ENCODE measurements around the gene STOML1. TPM values are rescaled to one million over a fixed set of nuclear protein-coding genes. Genes with fewer than 3 reads are reported as not detected.

The STOML1 gene
- polyA plus RNA-seq, 1 donor from 2014 or later: 49.5 TPM

DNA sequence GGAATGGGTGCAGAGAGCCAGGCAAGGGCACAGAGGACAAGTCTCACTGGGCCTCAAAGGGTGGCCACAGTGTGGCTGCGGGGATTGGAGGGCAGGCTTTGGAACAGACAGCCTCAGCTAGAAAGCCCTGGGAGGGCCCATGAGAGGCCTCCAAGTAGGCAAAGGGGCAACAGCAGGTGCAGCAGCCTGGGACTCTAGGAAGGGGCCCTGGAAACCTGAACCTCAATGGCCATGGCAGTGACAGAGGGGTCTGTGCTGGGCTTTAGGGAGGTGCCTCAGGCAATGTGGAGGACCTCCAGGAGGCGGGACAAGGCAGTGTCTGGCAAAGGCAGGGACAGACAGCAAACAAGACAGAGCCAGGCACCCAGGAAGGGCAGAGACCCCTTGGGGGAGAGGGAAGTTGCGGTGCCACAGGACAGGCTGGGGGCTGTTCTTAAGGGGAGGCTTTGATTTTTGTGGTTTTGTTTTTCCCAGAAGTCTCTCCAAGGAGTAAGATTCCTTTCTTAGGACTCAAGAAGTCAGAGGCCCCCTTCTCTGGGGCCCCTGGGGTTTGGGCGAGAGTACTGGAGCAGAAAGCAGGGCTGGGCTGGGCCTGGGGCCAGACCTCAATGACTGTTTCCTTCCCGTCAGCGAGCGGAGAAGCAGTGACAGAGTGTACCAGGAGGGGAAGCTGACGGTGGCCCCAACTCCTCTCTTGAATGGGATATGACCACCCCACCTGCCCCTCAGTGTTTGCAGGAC lies 9.7 kb downstream of the STOML1 start:
- no peak overlapping the region for H3K4me2 ChIP-seq (ENCODE audit: low read length)
- no peaks in the 10 kb centered on the region for H3K79me2 ChIP-seq (replicated peaks; ENCODE audit: insufficient read depth, low read length)
- H4K20me1 ChIP-seq (ENCODE audit: insufficient read depth): no peaks in the 10 kb centered on the region
- H2AFZ ChIP-seq (ENCODE audit: low read depth, low read length): no peak overlapping the region
- no peaks in the 10 kb centered on the region for H3K9me3 ChIP-seq (ENCODE audit: low read length)
- no peak overlapping the region for H3K9ac ChIP-seq (ENCODE audit: low read length)
- TF ChIP-seq EZH2 (IDR thresholded peaks at IDR 0.05; ENCODE audit: borderline replicate concordance, insufficient read depth, low read length, poor library complexity, severe bottlenecking): no peak
- TF ChIP-seq MXI1 (conservative IDR thresholded peaks at IDR 0.05; ENCODE audit: poor library complexity, severe bottlenecking): no peak
- no peak for TF ChIP-seq SMC3 (conservative IDR thresholded peaks at IDR 0.05; ENCODE audit: poor library complexity)
- no peak for TF ChIP-seq POLR2AphosphoS5 (IDR thresholded peaks at IDR 0.05)
- no peak for TF ChIP-seq TAF1 (IDR thresholded peaks at IDR 0.05; ENCODE audit: low read depth)
- TF ChIP-seq REST (IDR thresholded peaks at IDR 0.05; ENCODE audit: borderline replicate concordance): no peak
- TF ChIP-seq CTCF (IDR thresholded peaks at IDR 0.05; ENCODE audit: poor library complexity, severe bottlenecking): no peak
- no peak for TF ChIP-seq RAD21 (conservative IDR thresholded peaks at IDR 0.05)
- no peak for TF ChIP-seq EP300 (conservative IDR thresholded peaks at IDR 0.05; ENCODE audit: poor library complexity, severe bottlenecking)
- H3K9me2 ChIP-seq (ENCODE audit: insufficient read depth, low read length): no peaks in the 10 kb centered on the region
- H3K27me3 ChIP-seq (ENCODE audit: insufficient read depth, low read depth, low read length): no peaks in the 10 kb centered on the region
- H3F3A ChIP-seq (ENCODE audit: insufficient read depth, low read length, poor library complexity, severe bottlenecking): no peaks in the 10 kb centered on the region
- no peak overlapping the region for H3K4me3 ChIP-seq (ENCODE audit: low read length)
- no peak overlapping the region for H3K27ac ChIP-seq (ENCODE audit: low read length)
- H3K36me3 ChIP-seq (ENCODE audit: insufficient read depth, low read length): no peaks in the 10 kb centered on the region

DNA sequence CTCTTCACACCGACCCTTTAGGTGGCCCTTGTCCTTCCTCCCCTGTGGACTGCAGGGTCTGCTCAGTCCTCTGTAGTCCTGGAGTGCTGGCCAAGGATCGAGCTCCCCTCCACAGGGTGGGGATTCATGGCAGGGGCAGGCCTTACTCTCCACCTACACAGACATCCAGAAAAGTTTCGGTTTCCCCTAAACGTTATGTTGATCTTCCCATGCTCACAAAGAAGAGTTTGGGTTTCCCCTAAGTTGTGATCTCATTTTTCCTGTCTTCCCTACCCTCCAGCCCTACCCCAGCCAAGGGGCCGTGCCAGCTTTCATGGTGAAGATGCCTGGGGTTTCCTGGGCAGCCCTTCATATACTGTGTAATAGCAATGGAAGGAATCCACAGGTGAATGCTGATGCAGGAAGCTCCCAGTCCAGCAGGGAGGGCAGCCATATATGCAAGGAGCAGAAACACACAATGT lies 10.3 kb downstream of the STOML1 start:
- H3K4me2 ChIP-seq (ENCODE audit: low read length): no peak overlapping the region
- no peak overlapping the region for H2AFZ ChIP-seq (ENCODE audit: low read depth, low read length)

More for the DNA sequence above, 10.3 kb downstream of the STOML1 start:
- no peaks in the 10 kb centered on the region for H3K9me2 ChIP-seq (ENCODE audit: insufficient read depth, low read length)
- no peaks in the 10 kb centered on the region for H3K27me3 ChIP-seq (ENCODE audit: insufficient read depth, low read depth, low read length)
- no peaks in the 10 kb centered on the region for H3K9me3 ChIP-seq (ENCODE audit: low read length)
- no peaks in the 10 kb centered on the region for H3F3A ChIP-seq (ENCODE audit: insufficient read depth, low read length, poor library complexity, severe bottlenecking)
- no peaks in the 10 kb centered on the region for H3K79me2 ChIP-seq (replicated peaks; ENCODE audit: insufficient read depth, low read length)
- H3K27ac ChIP-seq (ENCODE audit: low read length): no peak overlapping the region
- no peaks in the 10 kb centered on the region for H4K20me1 ChIP-seq (ENCODE audit: insufficient read depth)
- TF ChIP-seq TAF1 (IDR thresholded peaks at IDR 0.05; ENCODE audit: low read depth) (no peak), RAD21 (conservative IDR thresholded peaks at IDR 0.05) (no peak), EZH2 (IDR thresholded peaks at IDR 0.05; ENCODE audit: borderline replicate concordance, insufficient read depth, low read length, poor library complexity, severe bottlenecking) (no peak), POLR2AphosphoS5 (IDR thresholded peaks at IDR 0.05) (no peak), CTCF (IDR thresholded peaks at IDR 0.05; ENCODE audit: poor library complexity, severe bottlenecking) (no peak), MXI1 (conservative IDR thresholded peaks at IDR 0.05; ENCODE audit: poor library complexity, severe bottlenecking) (no peak), SMC3 (conservative IDR thresholded peaks at IDR 0.05; ENCODE audit: poor library complexity) (no peak), REST (IDR thresholded peaks at IDR 0.05; ENCODE audit: borderline replicate concordance) (no peak), EP300 (conservative IDR thresholded peaks at IDR 0.05; ENCODE audit: poor library complexity, severe bottlenecking) (no peak)
- H3K36me3 ChIP-seq (ENCODE audit: insufficient read depth, low read length): no peaks in the 10 kb centered on the region
- H3K9ac ChIP-seq (ENCODE audit: low read length): no peak overlapping the region
- H3K4me3 ChIP-seq (ENCODE audit: low read length): no peak overlapping the region

Data from neural cell (in vitro differentiated cells).